ENCODE results near the gene CHRNB1.

CHRNB1 gene

GRCh38 chr17:7425756-7426155 lies 19.1 kb upstream of the CHRNB1 start:
- H3K36me3 Mint-ChIP-seq (ENCODE audit: low read depth): no peaks in the 10 kb centered on the region
- peaks cover 6% of the 10 kb centered on the region for H3K4me1 Mint-ChIP-seq
- H3K27me3 Mint-ChIP-seq (ENCODE audit: low read depth): peaks cover 8% of the 10 kb centered on the region
- no peak overlapping the region for H3K4me3 Mint-ChIP-seq
- no peaks in the 10 kb centered on the region for H3K9me3 Mint-ChIP-seq
- no peak for TF ChIP-seq CTCF (IDR thresholded peaks at IDR 0.05; ENCODE audit: unreplicated experiment in 3 of 3)
- no peak overlapping the region for H3K27ac Mint-ChIP-seq

GRCh38 chr17:7426203-7426863 lies 18.5 kb upstream of the CHRNB1 start:
- no peak for TF ChIP-seq CTCF (IDR thresholded peaks at IDR 0.05; ENCODE audit: unreplicated experiment in 3 of 3)
- H3K27ac Mint-ChIP-seq: no peak overlapping the region
- H3K27me3 Mint-ChIP-seq (ENCODE audit: low read depth): peaks cover 9% of the 10 kb centered on the region
- H3K4me1 Mint-ChIP-seq: peaks cover 6% of the 10 kb centered on the region
- no peaks in the 10 kb centered on the region for H3K36me3 Mint-ChIP-seq (ENCODE audit: low read depth)
- H3K9me3 Mint-ChIP-seq: no peaks in the 10 kb centered on the region
- no peak overlapping the region for H3K4me3 Mint-ChIP-seq

- no peak overlapping the region for H3K27ac Mint-ChIP-seq
- H3K9me3 Mint-ChIP-seq: no peaks in the 10 kb centered on the region
- no peaks in the 10 kb centered on the region for H3K36me3 Mint-ChIP-seq (ENCODE audit: low read depth)
- H3K4me3 Mint-ChIP-seq: no peak overlapping the region
- H3K4me1 Mint-ChIP-seq: peaks cover 6% of the 10 kb centered on the region
- no peak for TF ChIP-seq CTCF (IDR thresholded peaks at IDR 0.05; ENCODE audit: unreplicated experiment in 3 of 3)
- H3K27me3 Mint-ChIP-seq (ENCODE audit: low read depth): peaks cover 9% of the 10 kb centered on the region
These were observed 17.9 kb upstream of the CHRNB1 start for GRCh38 chr17:7426896-7427489.

GRCh38 chr17:7427549-7427948 lies 17.3 kb upstream of the CHRNB1 start:
- no peak overlapping the region for H3K4me3 Mint-ChIP-seq
- no peak overlapping the region for H3K27ac Mint-ChIP-seq
- H3K9me3 Mint-ChIP-seq: no peaks in the 10 kb centered on the region
- peaks cover 9% of the 10 kb centered on the region for H3K27me3 Mint-ChIP-seq (ENCODE audit: low read depth)
- H3K36me3 Mint-ChIP-seq (ENCODE audit: low read depth): no peaks in the 10 kb centered on the region
- TF ChIP-seq CTCF (IDR thresholded peaks at IDR 0.05; ENCODE audit: unreplicated experiment in 3 of 3): no peak
- peaks cover 6% of the 10 kb centered on the region for H3K4me1 Mint-ChIP-seq

- H3K27ac Mint-ChIP-seq: no peak within 1 kb of the TSS
- no peaks in the 10 kb centered on the region for H3K36me3 Mint-ChIP-seq (ENCODE audit: low read depth)
- H3K27me3 Mint-ChIP-seq (ENCODE audit: low read depth): peaks cover 9% of the 10 kb centered on the region
- H3K9me3 Mint-ChIP-seq: no peaks in the 10 kb centered on the region
- no peak within 1 kb of the TSS for H3K4me3 Mint-ChIP-seq
- H3K4me1 Mint-ChIP-seq: peaks cover 4% of the 10 kb centered on the region
- no peak for TF ChIP-seq CTCF (IDR thresholded peaks at IDR 0.05; ENCODE audit: unreplicated experiment in 3 of 3)
These were observed 16.3 kb upstream of the CHRNB1 start, which contains the start of gene SPEM3 for GRCh38 chr17:7428557-7428956. Gene SPEM3 (plus strand): TSS chr17:7428857. CDS start chr17:7428903, 46 bp downstream.

GRCh38 chr17:7429722-7430121 lies 15.1 kb upstream of the CHRNB1 start:
- H3K27ac Mint-ChIP-seq: no peak overlapping the region
- no peaks in the 10 kb centered on the region for H3K4me1 Mint-ChIP-seq
- H3K4me3 Mint-ChIP-seq: no peak overlapping the region
- peaks cover 5% of the 10 kb centered on the region for H3K27me3 Mint-ChIP-seq (ENCODE audit: low read depth)
- H3K9me3 Mint-ChIP-seq: no peaks in the 10 kb centered on the region
- no peaks in the 10 kb centered on the region for H3K36me3 Mint-ChIP-seq (ENCODE audit: low read depth)
- TF ChIP-seq CTCF (IDR thresholded peaks at IDR 0.05; ENCODE audit: unreplicated experiment in 3 of 3): no peak

Measured in nephron (organoid).